Activated CD8-positive, alpha-beta memory T cell treated with anti-CD3 and anti-CD28 coated beads, Interleukin-2, amount 10 ng/mL, durations not matched to agents 7 days and 5 days (primary cell): ENCODE results near the gene MAGEA9B. TPM values are rescaled to one million over a fixed set of nuclear protein-coding genes. Genes with fewer than 3 reads are reported as not detected.
A peak's percentile ranks its signal among the peaks of the same experiment; 100 is the strongest.
"Not testable (repeated sequence)": the region's sequence is repeated elsewhere in the genome, so short reads cannot be mapped to it uniquely, and the experiment has no call there.

ENCODE experiments used
- ATAC-seq: fragments of 150-1000 bp; cut with Tn5 transposase; one replicate; pipeline ENCODE4 v1.10.0; 2021; ENCODE audit warnings: moderate library complexity
- CTCF ChIA-PET: fragments of 350-600 bp; sonication (Branson Sonifier 250); formaldehyde crosslinking; loops from one replicate; lab custom pipeline; 2021; ENCODE audit warnings: antibody characterized with exemption; lab: Charles Lee
- DNase-seq: peaks from one replicate; pipeline ENCODE4 v3.0.0-alpha.2; 2020
- H3K27ac Mint-ChIP-seq: one replicate; pipeline ENCODE4 v1.8.0; 2021; ENCODE audit warnings: mild to moderate bottlenecking, mixed read lengths
- H3K27me3 Mint-ChIP-seq: one replicate; pipeline ENCODE4 v1.8.0; 2021; ENCODE audit warnings: mixed read lengths
- H3K36me3 Mint-ChIP-seq: one replicate; pipeline ENCODE4 v1.8.0; 2021; ENCODE audit warnings: mild to moderate bottlenecking, mixed read lengths
- H3K4me1 Mint-ChIP-seq: one replicate; pipeline ENCODE4 v1.8.0; 2021; ENCODE audit warnings: mixed read lengths
- H3K4me3 Mint-ChIP-seq: one replicate; pipeline ENCODE4 v1.8.0; 2021; ENCODE audit warnings: mild to moderate bottlenecking, moderate library complexity, mixed read lengths
- H3K9me3 Mint-ChIP-seq: one replicate; pipeline ENCODE4 v1.8.0; 2022; ENCODE audit warnings: low read depth, mixed read lengths
- total RNA-seq, 2 experiments: library from RNA; stranded (reverse); gene quantifications; one replicate each; pipeline ENCODE4 v1.2.3, GENCODE V29; 2021

The MAGEA9B gene
- total RNA-seq, 2 experiments from 2014 or later, result not detected

- ATAC-seq, DNase-seq, H3K4me3 Mint-ChIP-seq, H3K9me3 Mint-ChIP-seq, H3K4me1 Mint-ChIP-seq, H3K36me3 Mint-ChIP-seq, CTCF ChIA-PET, H3K27me3 Mint-ChIP-seq, H3K27ac Mint-ChIP-seq: not testable (repeated sequence)
These were observed 18.1 kb upstream of the MAGEA9B start for GRCh38 chrX:149605248-149605885.

GRCh38 chrX:149598603-149599002, 11.3 kb upstream of the MAGEA9B start:
- H3K4me1 Mint-ChIP-seq, H3K4me3 Mint-ChIP-seq, CTCF ChIA-PET, ATAC-seq, DNase-seq, H3K27me3 Mint-ChIP-seq, H3K36me3 Mint-ChIP-seq, H3K9me3 Mint-ChIP-seq, H3K27ac Mint-ChIP-seq: not testable (repeated sequence)

GRCh38 chrX:149595943-149596342, 8.7 kb upstream of the MAGEA9B start:
- H3K9me3 Mint-ChIP-seq, H3K4me1 Mint-ChIP-seq, H3K27me3 Mint-ChIP-seq, CTCF ChIA-PET, DNase-seq, H3K27ac Mint-ChIP-seq, ATAC-seq, H3K36me3 Mint-ChIP-seq, H3K4me3 Mint-ChIP-seq: not testable (repeated sequence)

GRCh38 chrX:149595214-149595613, 8.0 kb upstream of the MAGEA9B start, which contains the start of gene HSFX2:
Gene HSFX2, minus strand, starts transcription at chrX:149595314. Its CDS starts 614 bp downstream, at chrX:149594700.
- H3K4me3 Mint-ChIP-seq, CTCF ChIA-PET, DNase-seq: not testable (repeated sequence)

GRCh38 chrX:149590993-149591392, 3.7 kb upstream of the MAGEA9B start:
- H3K4me3 Mint-ChIP-seq, H3K9me3 Mint-ChIP-seq, DNase-seq, H3K27ac Mint-ChIP-seq, H3K36me3 Mint-ChIP-seq, CTCF ChIA-PET, H3K4me1 Mint-ChIP-seq, ATAC-seq, H3K27me3 Mint-ChIP-seq: not testable (repeated sequence)

More at GRCh38 chrX:149595214-149595613, 8.0 kb upstream of the MAGEA9B start, which contains the start of gene HSFX2:
- not testable (repeated sequence) for H3K27ac Mint-ChIP-seq, H3K9me3 Mint-ChIP-seq, ATAC-seq, H3K27me3 Mint-ChIP-seq, H3K4me1 Mint-ChIP-seq, H3K36me3 Mint-ChIP-seq

- ATAC-seq, H3K4me3 Mint-ChIP-seq: not testable (repeated sequence)
These were observed 1.6 kb downstream of the MAGEA9B start for GRCh38 chrX:149585631-149586030.

GRCh38 chrX:149573456-149573855, 13.8 kb downstream of the MAGEA9B start:
- DNase-seq, CTCF ChIA-PET, H3K36me3 Mint-ChIP-seq, H3K27ac Mint-ChIP-seq, H3K27me3 Mint-ChIP-seq, H3K9me3 Mint-ChIP-seq, H3K4me3 Mint-ChIP-seq: not testable (repeated sequence)
- ATAC-seq, result peak; percentile 97
- H3K4me1 Mint-ChIP-seq, result peaks cover 34% of the 10 kb centered on the region

More at GRCh38 chrX:149585631-149586030, 1.6 kb downstream of the MAGEA9B start:
- DNase-seq, H3K36me3 Mint-ChIP-seq, H3K27me3 Mint-ChIP-seq, H3K27ac Mint-ChIP-seq, CTCF ChIA-PET, H3K4me1 Mint-ChIP-seq, H3K9me3 Mint-ChIP-seq: not testable (repeated sequence)

GRCh38 chrX:149572743-149573142, 14.5 kb downstream of the MAGEA9B start:
- Mint-ChIP-seq H3K9me3 (no peaks in the 10 kb centered on the region), H3K27me3 (no peaks in the 10 kb centered on the region), H3K36me3 (no peaks in the 10 kb centered on the region), H3K4me3 (peak overlapping the region; percentile 47), H3K27ac (peak overlapping the region; percentile 86), H3K4me1 (peaks cover 34% of the 10 kb centered on the region)
- CTCF ChIA-PET, result no interaction called here
- ATAC-seq (peak; percentile 4), DNase-seq (no peak)

- H3K27me3 Mint-ChIP-seq, result no peaks in the 10 kb centered on the region
- H3K4me1 Mint-ChIP-seq, result peaks cover 34% of the 10 kb centered on the region
- no peak overlapping the region for H3K4me3 Mint-ChIP-seq
- no peaks in the 10 kb centered on the region for H3K9me3 Mint-ChIP-seq
- ATAC-seq (no peak), DNase-seq (no peak)
- no peak overlapping the region for H3K27ac Mint-ChIP-seq
- H3K36me3 Mint-ChIP-seq, result no peaks in the 10 kb centered on the region
- CTCF ChIA-PET, result no interaction called here
These were observed 15.5 kb downstream of the MAGEA9B start for GRCh38 chrX:149571770-149572169.

- Mint-ChIP-seq H3K27me3 (no peaks in the 10 kb centered on the region), H3K4me3 (no peak overlapping the region), H3K4me1 (peaks cover 34% of the 10 kb centered on the region), H3K36me3 (no peaks in the 10 kb centered on the region), H3K9me3 (no peaks in the 10 kb centered on the region), H3K27ac (peak overlapping the region; percentile 5)
- DNase-seq (no peak), ATAC-seq (no peak)
- CTCF ChIA-PET, result interaction anchor here (1.1 to 2.3 kb wide), 2 partner anchors 41 to 58 kb away, joined by 3 to 7 read pairs; no protein-coding TSS in a partner anchor
These were observed 16.6 kb downstream of the MAGEA9B start for GRCh38 chrX:149570668-149571067.

- CTCF ChIA-PET, result interaction anchor here (2.3 kb wide), 1 partner anchor 58 kb away, joined by 7 read pairs; no protein-coding TSS in a partner anchor
- Mint-ChIP-seq H3K9me3 (no peaks in the 10 kb centered on the region), H3K36me3 (no peaks in the 10 kb centered on the region), H3K4me3 (no peak overlapping the region), H3K27me3 (no peaks in the 10 kb centered on the region), H3K27ac (no peak overlapping the region), H3K4me1 (peaks cover 34% of the 10 kb centered on the region)
- DNase-seq (peak; percentile 40), ATAC-seq (peak; percentile 24)
These were observed 17.5 kb downstream of the MAGEA9B start for GRCh38 chrX:149569770-149570169.

- Mint-ChIP-seq H3K27ac (no peak overlapping the region), H3K4me3 (no peak overlapping the region), H3K9me3 (no peaks in the 10 kb centered on the region), H3K27me3 (no peaks in the 10 kb centered on the region), H3K36me3 (no peaks in the 10 kb centered on the region), H3K4me1 (peaks cover 34% of the 10 kb centered on the region)
- CTCF ChIA-PET, result interaction anchor here (1.4 to 2.3 kb wide), 2 partner anchors 57 to 59 kb away, joined by 3 to 7 read pairs; no protein-coding TSS in a partner anchor
- DNase-seq, result no peak
- no peak for ATAC-seq
These were observed 18.5 kb downstream of the MAGEA9B start for GRCh38 chrX:149568701-149569296.

GRCh38 chrX:149567621-149568417, 19.4 kb downstream of the MAGEA9B start:
- Mint-ChIP-seq H3K4me1 (peaks cover 32% of the 10 kb centered on the region), H3K36me3 (no peaks in the 10 kb centered on the region), H3K27me3 (no peaks in the 10 kb centered on the region), H3K9me3 (no peaks in the 10 kb centered on the region), H3K4me3 (no peak overlapping the region), H3K27ac (no peak overlapping the region)
- CTCF ChIA-PET, result interaction anchor here (1.4 kb wide), 1 partner anchor 60 kb away, joined by 3 read pairs; no protein-coding TSS in a partner anchor
- no peak for ATAC-seq
- DNase-seq, result no peak
